Glutamatergic neuron (in vitro differentiated cells): ENCODE results near the gene ADSS1. TPM values are rescaled to one million over a fixed set of nuclear protein-coding genes. Genes with fewer than 3 reads are reported as not detected.
A peak's percentile ranks its signal among the peaks of the same experiment; 100 is the strongest.

Source experiments
- DNase-seq: peaks from one replicate; pipeline ENCODE4 v3.0.0; 2022
- H3K27ac Mint-ChIP-seq: one replicate; pipeline ENCODE4 v1.8.0; 2020; ENCODE audit warnings: mild to moderate bottlenecking, mixed read lengths, inconsistent platforms; ENCODE audit not compliant: unreplicated experiment
- H3K27me3 Mint-ChIP-seq: one replicate; pipeline ENCODE4 v1.8.0; 2020; ENCODE audit warnings: mild to moderate bottlenecking, moderate library complexity, mixed read lengths, inconsistent platforms; ENCODE audit not compliant: unreplicated experiment
- H3K36me3 Mint-ChIP-seq: one replicate; pipeline ENCODE4 v1.8.0; 2020; ENCODE audit warnings: mild to moderate bottlenecking, mixed read lengths, inconsistent platforms; ENCODE audit not compliant: unreplicated experiment
- H3K4me1 Mint-ChIP-seq: one replicate; pipeline ENCODE4 v1.8.0; 2020; ENCODE audit warnings: mild to moderate bottlenecking, low read depth, mixed read lengths, inconsistent platforms; ENCODE audit not compliant: unreplicated experiment
- H3K4me3 Mint-ChIP-seq: one replicate; pipeline ENCODE4 v1.8.0; 2020; ENCODE audit warnings: mild to moderate bottlenecking, mixed read lengths, inconsistent platforms; ENCODE audit not compliant: unreplicated experiment
- H3K9me3 Mint-ChIP-seq: one replicate; pipeline ENCODE4 v1.8.0; 2020; ENCODE audit warnings: mild to moderate bottlenecking, moderate library complexity, mixed read lengths, inconsistent platforms; ENCODE audit not compliant: unreplicated experiment
- total RNA-seq: library from RNA; stranded (reverse); fragmentation: NEBNext Ultra II Directional; extraction: Animal tissue kit (Norgen Biotek cat#: 25700); gene quantifications from one replicate; pipeline ENCODE4 v1.2.1, GENCODE V29; 2021; ENCODE audit not compliant: unreplicated experiment
- TF ChIP-seq, protein P1 (sequence below): fragments of 200-600 bp; sonication (generic); IDR thresholded peaks from one replicate; pipeline ENCODE4 v1.5.0; 2021; ENCODE audit not compliant: partially characterized antibody, unreplicated experiment

ADSS1 gene
- total RNA-seq, 1 donor from 2014 or later = 45.1 TPM

DNA sequence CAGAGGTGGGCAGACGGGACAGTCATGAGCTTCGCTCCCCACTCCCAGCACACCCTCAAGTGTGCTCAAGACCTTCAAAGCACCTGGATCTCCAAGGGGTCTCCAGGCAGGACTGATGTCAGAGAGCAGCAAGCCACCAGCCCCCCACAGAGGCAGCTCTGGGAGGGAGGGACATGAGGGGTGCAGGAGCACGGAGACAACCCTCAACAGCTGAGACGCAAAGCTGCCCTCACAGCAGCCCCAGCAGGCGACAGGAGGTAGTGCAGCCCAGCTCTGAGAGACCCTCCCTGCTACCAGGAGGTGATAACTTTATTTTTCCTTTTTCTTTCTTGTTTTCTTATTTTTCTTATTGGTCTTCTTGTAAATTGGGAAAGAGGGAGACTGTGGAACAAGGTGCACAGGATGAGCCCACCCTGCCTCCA is 46.8 kb downstream of the ADSS1 start:
- H3K36me3 Mint-ChIP-seq = peaks cover 11% of the 10 kb centered on the region
- H3K27me3 Mint-ChIP-seq = peaks cover 14% of the 10 kb centered on the region
- H3K27ac Mint-ChIP-seq = peak overlapping the region; percentile 90
- no peak overlapping the region for H3K4me3 Mint-ChIP-seq
- peaks cover 22% of the 10 kb centered on the region for H3K9me3 Mint-ChIP-seq
- TF ChIP-seq, protein P1, sequence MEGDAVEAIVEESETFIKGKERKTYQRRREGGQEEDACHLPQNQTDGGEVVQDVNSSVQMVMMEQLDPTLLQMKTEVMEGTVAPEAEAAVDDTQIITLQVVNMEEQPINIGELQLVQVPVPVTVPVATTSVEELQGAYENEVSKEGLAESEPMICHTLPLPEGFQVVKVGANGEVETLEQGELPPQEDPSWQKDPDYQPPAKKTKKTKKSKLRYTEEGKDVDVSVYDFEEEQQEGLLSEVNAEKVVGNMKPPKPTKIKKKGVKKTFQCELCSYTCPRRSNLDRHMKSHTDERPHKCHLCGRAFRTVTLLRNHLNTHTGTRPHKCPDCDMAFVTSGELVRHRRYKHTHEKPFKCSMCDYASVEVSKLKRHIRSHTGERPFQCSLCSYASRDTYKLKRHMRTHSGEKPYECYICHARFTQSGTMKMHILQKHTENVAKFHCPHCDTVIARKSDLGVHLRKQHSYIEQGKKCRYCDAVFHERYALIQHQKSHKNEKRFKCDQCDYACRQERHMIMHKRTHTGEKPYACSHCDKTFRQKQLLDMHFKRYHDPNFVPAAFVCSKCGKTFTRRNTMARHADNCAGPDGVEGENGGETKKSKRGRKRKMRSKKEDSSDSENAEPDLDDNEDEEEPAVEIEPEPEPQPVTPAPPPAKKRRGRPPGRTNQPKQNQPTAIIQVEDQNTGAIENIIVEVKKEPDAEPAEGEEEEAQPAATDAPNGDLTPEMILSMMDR = peak; percentile 67
- no peak for DNase-seq
- H3K4me1 Mint-ChIP-seq = peaks cover 10% of the 10 kb centered on the region

DNA sequence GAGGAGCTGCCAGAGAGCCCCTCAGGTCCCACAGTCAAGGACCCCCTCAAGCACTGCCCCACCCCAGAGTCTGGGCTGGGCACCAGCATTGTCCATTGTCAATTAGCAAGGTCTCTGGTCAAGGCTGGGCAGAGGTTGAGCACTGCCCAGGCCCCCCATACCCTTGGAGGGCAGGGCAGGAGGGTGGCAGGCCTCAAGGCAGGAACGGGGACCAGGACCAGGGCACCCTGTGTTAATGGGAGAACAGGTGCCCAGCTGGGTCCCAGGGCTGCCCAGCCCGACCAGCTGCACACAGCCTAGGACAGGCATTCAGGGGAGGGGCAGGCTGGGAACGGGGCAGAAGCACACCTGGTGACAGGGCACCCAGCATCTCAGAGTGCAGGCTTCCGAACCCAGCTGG is 47.3 kb downstream of the ADSS1 start:
- DNase-seq = no peak
- Mint-ChIP-seq H3K27me3 (peaks cover 14% of the 10 kb centered on the region), H3K27ac (no peak overlapping the region), H3K36me3 (peaks cover 7% of the 10 kb centered on the region), H3K4me3 (no peak overlapping the region), H3K9me3 (peaks cover 23% of the 10 kb centered on the region), H3K4me1 (peaks cover 10% of the 10 kb centered on the region)
- TF ChIP-seq, protein P1 = no peak

- H3K27ac Mint-ChIP-seq = no peak overlapping the region
- H3K36me3 Mint-ChIP-seq = peaks cover 7% of the 10 kb centered on the region
- H3K27me3 Mint-ChIP-seq = peaks cover 16% of the 10 kb centered on the region
- TF ChIP-seq, protein P1 = no peak
- no peak for DNase-seq
- peaks cover 23% of the 10 kb centered on the region for H3K9me3 Mint-ChIP-seq
- H3K4me3 Mint-ChIP-seq = no peak overlapping the region
- peaks cover 10% of the 10 kb centered on the region for H3K4me1 Mint-ChIP-seq
These were observed 48.1 kb downstream of the ADSS1 start for GRCh38 chr14:104771918-104772706.

- TF ChIP-seq, protein P1 = no peak
- peaks cover 23% of the 10 kb centered on the region for H3K9me3 Mint-ChIP-seq
- H3K4me1 Mint-ChIP-seq = peaks cover 10% of the 10 kb centered on the region
- DNase-seq = no peak
- peaks cover 18% of the 10 kb centered on the region for H3K27me3 Mint-ChIP-seq
- peaks cover 7% of the 10 kb centered on the region for H3K36me3 Mint-ChIP-seq
- no peak overlapping the region for H3K4me3 Mint-ChIP-seq
- H3K27ac Mint-ChIP-seq = no peak overlapping the region
These were observed 48.9 kb downstream of the ADSS1 start for GRCh38 chr14:104772707-104773504.
